HG03558 (cell line): ENCODE results near the gene TEDC1.
A peak's percentile ranks its signal among the peaks of the same experiment; 100 is the strongest.

Experiments used
- ATAC-seq: cut with Tn5 transposase; IDR thresholded peaks from one replicate; pipeline ENCODE4 v1.9.1; 2021; ENCODE audit warnings: moderate number of reproducible peaks; ENCODE audit not compliant: unreplicated experiment; ENCODE audit errors: extremely low read depth

Gene TEDC1

DNA sequence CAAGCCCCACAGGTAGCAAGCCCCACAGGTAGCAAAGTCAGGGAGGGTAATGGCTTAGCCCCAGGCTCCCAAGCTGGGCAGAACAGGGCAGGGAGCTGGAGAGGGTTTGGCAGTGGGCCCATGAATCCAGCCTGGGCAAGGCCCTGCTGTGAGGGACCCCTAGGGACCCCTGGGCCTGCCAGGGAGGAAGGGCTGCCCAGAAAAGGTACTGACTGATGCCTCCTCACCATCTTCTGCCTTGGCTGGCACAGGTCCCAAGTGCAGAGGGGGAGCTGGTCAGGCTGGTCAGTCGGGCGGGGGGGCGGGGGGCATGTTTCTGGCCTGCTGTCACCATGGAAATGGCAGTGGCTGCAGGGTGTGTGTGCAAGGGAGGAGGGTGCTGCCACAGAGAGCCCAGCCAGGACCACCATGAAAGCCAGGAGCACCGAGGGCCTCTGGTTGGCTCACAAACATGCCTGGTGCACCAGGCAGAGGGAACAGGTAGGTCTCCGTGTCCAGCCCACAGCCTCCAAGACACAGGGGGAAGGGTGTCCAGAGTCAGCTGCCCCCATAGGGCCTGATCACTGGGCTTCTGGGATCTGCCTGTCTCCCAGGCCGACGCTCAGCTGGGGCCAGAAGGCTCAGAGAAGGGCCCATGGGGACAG, 17.9 kb upstream of the TEDC1 start:
- no peak for ATAC-seq

DNA sequence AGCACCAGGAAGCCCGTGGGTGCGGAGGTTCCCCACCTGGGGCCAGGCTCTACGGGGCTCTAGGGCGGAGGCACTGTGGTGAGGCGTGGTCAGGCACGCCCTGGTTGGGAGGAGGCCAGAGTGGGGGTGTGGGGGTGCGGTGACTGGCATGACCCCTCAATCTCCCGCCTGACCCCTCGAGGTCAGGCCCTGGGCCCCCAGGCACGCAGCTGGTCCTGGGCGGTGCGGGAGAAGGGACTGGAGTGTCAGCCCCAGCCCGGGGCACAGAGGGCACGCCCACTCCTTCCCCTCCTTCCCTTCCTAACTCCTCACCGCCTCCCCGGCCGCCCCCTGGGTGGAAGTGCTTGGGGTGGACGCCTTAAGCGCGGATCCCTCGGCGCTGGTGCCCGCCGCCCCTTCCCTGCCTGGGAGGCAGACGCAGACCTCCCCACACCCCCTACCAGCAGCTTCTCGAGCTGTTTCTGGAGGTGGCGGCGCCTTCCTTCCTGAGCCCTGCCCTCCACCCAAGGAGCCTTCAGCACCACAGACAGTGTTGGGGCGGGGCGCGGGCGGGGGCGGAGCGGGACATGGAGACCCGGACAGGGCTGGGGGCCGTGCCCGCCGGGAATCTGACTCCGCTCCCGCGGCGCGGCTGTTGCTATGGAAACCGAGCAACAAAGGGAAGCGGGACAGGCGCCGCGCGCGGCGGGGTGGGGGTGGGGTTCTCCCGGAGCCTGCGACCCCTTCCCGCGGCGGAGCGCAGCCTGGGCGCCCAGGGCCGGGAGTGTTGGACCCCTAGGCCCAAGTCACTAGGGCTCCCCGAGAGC, 17.2 kb upstream of the TEDC1 start:
- ATAC-seq = no peak

DNA sequence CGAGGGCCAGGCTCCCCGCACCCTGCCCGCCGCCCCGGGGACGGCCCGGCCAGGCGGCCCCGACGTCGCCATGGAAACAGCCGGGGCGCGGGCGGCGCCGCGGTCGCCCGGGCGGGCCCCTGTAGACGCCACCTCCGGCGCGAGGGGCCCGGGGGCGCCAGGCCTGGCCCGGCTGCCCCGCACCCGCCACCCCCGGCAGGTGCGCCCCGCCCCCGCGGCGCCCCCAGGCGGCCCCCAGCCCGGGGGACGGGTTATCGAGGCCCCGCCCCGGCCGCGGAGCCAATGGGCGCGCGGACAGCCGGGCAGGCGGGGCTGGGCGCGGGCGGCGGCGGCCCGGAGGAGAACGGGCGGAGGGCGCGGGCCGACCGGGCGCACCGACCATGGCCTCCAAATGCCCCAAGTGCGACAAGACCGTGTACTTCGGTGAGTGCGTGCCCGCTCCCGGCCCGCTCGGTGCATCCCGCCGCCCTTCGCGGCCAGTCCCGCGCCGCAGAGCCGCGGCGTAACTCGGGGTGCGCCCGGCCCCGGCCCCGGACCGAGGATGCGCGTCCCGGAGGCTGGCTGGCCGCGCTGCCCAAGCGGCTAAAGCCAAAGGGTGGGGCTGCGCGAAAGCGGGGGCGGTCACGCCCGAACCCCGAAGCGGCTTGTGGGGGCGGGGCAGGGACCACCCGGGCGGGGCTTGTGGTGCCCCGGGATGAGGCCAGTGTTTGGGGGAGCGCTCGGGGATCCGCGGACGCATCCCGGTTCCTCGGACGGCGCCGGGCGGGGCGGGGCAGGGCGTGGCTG, 16.4 kb upstream of the TEDC1 start, which contains the start of gene CRIP2:
TSS of gene CRIP2 (plus strand) at position 339 of the 786 bp plus-strand sequence. CDS start at position 381, 42 bp downstream.
- ATAC-seq = no peak

DNA sequence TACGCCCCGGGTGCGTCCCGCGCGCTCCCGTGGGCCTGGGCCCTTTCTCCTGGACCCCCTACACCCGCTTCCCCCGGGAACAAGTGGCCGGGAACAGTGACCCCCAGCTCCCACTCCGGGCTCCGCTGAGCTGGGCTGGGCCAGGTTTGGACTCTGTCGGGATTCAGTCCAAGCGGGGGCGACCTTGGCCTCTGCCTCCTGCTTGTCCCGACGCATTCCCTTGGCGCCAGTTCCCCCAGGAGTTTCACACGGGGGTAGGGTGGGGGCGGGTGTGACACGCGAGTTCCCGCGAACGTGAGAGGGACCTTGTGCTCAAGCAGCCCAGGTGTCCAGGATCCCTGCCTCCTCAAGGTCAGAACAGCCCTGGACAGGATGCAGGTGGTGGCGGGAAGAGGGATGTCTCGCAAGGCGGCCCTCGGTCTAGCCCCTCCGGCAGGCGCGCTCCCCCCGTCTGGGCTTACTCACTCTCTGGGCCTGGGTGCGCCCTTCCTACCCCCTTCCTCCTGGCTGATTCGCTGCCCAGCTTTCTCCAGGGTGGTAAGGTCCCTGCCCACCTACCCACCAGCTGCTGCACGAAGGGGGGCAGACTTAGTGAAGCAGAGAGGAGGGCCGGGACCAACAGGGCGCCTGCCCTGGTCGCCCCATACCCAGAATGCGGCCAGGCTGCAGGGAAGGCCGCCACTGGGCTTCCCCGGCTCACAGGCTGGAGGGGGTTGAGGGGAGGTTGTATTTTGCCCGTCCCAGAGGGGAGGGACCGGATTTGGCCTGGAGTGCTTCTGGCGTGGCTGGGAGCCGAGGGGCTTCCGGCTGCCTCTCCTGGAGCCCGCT, 15.6 kb upstream of the TEDC1 start:
- ATAC-seq = no peak

DNA sequence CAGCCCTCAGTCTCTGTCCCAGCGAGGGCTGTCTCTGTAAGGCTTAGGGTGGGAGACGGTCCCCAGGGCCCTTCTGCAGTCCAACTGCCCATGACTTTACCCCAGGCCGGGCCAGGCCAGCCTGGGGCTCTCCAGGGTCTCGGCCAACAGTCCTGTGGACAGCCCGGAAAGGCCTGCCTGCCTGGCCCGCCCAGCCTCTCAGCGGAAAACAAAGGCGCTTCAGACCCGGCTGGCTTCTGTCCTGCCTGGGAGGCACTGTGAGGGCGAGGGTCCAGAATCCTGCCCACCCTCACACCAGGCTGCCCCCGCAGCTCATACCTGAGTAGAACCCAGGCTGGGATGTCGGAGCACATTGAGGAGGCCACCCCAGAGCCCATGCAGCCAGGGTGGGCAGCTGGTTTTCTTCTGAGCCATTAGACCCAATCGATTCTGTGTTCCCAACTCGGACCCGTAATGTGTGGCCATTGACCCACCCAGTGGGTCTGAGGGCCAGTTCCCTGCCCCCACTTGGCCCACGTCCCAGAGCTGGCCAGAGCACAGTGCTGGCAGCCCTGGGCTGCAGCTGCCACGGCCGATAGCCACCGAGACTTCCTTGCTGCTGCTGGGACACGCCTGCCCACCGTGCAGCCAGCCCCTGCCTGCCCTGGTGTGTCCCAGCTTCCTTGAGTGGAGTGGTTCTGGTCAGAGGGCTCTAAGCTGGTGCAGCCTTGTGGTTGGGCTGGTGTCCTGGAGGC, 14.8 kb upstream of the TEDC1 start:
- ATAC-seq = no peak

DNA sequence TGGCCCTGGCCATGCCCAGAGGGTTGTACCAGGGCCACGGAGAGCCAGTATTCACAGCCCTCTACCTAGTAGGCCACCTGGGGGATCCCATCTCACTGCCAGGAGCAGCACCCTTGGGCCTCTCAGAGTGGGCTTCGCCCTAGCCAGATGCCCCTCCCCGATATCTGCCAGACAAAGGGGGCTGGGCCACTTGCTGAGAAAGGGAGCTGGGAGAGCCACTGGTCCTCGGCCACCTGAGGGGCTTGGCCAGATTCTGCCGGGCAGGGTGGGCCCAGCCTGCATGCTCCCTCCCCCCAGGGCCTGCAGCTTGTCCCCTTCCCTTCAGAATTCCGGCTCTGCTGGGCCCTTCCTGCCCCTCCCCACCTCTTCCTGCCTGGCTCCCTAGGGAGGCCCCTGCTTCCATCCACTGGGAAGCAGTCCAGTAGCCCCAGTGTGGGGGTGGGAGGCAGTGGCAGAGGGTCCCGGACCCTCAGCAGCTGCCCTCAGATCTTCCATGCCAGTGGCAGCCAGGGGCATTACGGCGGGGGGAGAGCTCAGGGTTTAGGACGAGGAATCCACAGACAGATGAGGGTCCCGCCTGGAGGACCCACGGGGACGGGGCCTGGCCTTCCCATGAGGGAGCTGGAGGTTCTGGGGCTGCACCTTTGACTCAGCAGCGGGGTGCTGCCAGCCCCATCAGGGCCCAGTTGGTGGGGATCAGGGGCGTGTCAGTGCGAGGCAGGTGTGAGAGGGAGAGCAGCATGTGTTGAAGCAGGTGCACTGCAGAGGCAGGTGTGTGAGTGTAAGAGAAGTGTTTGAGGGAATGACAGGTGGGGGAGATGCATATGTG, 14.0 kb upstream of the TEDC1 start:
- ATAC-seq = no peak

DNA sequence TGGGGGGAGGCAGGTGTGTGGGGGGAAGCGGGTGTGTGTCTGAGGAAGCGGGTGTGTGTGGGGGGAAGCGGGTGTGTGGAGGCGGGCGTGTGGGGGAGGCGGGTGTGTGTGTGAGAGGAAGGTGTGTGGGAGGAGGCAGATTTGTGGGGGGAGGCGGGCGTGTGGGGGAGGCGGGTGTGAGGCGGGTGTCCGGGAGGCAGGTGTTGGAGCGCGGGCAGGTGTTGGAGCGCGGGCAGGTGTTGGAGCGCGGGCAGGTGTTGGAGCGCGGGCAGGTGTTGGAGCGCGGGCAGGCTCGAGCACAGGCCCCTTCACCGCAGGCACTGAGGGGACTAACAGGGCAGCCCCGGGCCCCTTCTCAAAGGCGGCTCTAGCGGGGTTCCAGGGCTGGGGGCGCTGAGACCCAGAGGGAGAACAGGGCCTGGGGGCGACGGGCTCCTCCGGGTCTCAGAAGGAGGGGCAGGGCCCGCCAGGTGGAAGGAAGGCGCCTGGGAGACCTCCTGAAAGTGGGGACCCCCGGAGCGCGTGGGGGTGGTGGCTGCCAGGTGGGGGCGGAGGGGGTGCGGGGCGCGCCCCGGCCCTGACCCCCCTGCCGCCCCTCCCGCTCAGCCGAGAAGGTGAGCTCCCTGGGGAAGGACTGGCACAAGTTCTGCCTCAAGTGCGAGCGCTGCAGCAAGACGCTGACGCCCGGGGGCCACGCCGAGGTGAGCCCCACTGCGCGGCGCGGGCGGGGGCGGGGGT, 13.2 kb upstream of the TEDC1 start:
- no peak for ATAC-seq

DNA sequence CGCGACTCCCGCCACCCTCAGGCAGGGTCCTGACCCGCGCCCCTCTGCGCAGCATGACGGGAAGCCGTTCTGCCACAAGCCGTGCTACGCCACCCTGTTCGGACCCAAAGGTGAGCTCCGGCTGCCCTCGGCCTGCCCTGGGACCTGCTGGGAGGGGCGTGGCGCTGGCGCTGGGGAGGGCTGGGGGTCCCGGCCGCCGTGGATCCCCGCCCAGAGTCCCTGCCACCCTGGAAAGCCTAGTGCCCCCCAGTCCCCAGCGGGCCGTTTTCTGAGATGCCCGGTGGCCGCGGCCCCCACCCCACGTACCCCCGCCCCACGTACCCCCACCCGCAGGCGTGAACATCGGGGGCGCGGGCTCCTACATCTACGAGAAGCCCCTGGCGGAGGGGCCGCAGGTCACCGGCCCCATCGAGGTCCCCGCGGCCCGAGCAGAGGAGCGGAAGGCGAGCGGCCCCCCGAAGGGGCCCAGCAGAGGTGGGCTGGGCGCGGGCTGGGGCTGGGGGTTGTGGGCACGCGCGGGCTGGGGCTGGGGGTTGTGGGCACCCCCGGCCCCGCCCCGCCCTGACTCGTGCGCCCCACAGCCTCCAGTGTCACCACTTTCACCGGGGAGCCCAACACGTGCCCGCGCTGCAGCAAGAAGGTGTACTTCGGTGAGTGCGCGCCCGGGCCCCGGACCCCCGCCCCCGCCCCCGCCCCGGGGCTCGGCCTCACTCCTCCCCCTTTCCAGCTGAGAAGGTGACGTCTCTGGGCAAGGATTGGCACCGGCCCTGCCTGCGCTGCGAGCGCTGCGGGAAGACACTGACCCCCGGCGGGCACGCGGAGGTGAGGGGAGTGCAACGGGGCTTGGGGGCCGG, 12.4 kb upstream of the TEDC1 start:
- ATAC-seq = no peak

DNA sequence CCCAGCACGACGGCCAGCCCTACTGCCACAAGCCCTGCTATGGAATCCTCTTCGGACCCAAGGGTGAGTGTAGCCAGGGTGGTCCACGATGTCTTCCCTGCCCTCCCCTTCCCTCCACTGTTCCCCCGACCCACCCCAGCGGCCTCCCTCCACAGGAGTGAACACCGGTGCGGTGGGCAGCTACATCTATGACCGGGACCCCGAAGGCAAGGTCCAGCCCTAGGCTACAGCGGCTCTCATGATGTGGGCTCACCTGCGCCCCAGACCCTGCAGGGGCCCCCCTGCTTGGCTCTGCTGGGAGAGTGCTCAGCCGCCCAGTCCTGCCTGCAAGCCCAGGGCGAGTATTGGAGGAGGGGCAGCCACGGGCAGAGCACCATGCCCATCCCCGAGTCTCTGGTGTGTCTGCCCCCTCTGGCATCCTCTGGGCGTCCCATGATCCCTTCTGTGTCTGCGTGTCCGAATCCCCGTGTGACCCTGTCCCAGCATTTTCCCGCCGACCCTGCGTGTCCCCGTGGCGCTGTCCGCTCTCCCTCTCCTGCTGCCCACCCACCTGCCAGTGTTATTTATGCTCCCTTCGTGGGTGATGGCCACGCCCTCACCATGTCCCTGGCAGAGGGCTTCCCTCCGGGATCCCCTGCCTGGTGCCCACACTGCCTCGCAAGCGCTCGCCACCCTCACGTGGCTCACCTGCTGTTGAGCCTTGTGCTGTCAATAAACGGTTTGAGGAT, 11.5 kb upstream of the TEDC1 start:
- ATAC-seq = no peak

DNA sequence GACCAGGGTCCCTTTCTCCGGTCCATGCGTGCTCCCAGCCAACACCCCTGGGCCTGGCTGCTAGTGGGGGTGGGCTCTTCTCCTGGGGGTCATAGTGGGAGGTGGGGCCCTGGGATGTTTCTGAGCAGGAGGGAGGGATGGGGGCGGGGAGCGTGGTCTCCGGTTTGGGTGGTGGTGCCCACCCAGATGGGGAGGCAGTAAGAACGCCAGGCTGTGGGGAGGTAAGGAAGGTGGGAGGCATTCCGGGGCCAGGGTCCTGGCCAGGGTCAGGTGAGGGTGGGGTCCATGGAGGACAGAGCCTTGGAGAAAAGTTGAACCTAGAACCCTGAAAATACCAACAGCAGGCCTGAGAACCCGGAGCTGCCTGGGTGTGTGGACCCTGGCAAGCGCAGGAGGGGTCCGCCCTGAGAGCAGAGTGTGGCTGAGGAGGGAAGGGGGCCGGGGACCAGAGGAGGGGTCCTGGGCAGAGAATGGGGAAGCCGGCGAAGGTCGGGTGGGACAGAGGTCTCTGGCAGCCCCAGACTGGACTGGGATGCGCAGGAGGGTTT, 10.8 kb upstream of the TEDC1 start:
- no peak for ATAC-seq

DNA sequence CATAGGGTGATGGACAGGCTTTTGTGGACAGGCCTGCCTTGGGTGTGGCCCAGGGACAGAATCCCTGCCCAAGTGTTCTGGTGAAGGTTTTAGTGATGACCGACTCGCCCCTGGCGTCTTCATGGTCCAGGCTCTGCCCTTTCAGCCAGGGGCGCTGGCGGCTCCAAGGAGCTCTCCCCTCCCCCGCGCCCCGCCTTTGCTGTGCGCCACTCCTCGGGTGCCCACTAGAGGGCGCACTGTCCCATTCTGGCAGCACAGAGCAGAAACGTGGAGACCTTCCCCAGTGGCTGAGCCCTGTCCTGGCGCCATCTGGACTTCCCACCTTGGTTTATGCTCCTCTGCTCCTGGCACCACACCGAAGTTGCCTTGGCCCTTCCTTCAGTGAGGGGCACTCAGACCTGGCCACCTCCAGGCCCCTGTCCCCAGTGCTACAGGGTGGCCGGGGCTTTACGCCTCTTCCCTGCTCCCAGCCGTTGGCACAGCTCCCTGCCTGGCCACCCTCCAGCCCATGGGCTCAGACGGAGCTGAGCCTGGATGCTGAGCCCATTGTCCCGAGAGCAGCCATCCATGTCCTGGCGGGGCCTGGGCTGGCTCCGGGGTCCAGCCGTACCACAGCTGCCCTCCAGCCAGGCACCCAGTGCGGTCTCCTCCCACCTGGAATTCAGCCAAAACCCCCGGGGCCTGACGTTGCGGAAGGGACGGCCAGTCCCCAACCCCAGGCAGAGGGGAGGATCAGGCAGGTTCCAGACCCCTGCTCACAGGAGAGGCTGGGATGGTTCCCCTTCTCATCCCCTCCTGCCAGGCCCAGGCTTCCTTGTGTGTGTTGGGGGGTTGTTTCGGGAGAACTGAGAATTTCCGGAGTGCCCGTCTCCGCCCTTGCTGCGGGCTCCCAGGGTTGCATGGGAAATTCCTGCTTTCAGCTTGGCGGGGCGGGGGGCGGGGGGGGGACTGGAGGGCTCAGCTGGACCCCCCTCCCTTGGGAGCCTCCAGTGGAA, 9.9 kb upstream of the TEDC1 start:
- peak; percentile 35 for ATAC-seq

DNA sequence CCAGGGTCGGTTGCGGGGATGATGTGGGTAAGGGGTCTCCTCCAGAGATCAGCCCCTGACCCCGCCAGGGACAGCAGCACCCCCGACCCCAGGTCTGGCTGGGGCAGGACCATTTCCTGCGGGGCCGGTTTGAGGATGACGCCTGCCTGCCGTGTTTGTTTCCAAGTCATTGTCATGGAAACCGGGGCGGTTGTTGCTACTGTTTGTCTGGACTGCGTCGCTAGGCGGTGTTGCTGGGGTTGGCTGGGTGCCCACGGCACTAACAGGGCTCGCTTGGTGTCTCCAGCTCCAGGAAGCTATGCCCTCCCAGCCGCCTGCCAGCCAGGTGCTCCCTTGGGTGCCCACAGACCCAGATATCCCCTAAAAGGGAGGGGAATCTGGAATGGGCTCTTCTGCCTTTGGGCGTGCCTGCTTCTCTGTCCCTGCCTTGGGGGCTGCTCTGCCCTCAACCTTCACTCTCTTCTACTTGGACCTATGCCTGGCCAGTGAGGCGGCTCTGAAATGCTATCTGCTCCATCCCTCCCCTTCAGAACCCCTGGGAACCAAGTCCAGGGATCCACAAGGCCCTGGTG, 9.1 kb upstream of the TEDC1 start:
- no peak for ATAC-seq

DNA sequence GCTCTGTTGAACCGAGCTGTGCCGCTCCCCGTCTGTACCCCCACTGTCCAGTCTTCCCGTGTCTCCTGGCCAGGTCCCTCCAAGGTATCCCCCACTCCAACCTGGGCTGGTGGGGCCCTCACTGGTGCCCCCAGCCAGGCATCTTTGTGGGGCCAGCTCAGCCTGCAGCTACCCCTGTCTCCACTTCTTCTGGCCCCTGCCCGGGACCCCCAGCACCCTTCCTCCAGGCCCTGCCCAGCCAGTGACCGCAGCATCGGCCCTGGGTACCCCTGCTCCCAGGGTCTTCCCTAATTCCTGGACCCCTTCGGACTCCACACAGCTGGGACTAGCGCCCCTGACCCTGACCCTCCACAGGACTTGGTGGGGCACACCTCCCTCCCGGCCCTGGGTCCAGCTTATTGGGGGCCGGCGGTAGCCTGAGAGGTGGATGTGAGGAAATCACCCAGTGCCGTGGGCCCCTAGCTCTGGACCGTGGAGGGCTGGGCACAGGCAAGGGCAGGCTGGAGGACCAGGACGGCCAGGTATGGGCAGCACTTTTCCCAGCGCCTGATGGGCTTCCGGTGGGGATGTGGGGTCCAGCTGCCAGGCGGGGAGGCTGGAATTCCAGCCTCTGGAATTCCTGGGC, 8.4 kb upstream of the TEDC1 start:
- ATAC-seq = no peak
